HG02943 (cell line): ENCODE measurements around the gene DEDD2.

Experiments used
- ATAC-seq: cut with Tn5 transposase; IDR thresholded peaks from one replicate; pipeline ENCODE4 v1.9.1; 2021; ENCODE audit warnings: mild to moderate bottlenecking, low read depth, moderate library complexity; ENCODE audit not compliant: unreplicated experiment

DEDD2 gene

DNA sequence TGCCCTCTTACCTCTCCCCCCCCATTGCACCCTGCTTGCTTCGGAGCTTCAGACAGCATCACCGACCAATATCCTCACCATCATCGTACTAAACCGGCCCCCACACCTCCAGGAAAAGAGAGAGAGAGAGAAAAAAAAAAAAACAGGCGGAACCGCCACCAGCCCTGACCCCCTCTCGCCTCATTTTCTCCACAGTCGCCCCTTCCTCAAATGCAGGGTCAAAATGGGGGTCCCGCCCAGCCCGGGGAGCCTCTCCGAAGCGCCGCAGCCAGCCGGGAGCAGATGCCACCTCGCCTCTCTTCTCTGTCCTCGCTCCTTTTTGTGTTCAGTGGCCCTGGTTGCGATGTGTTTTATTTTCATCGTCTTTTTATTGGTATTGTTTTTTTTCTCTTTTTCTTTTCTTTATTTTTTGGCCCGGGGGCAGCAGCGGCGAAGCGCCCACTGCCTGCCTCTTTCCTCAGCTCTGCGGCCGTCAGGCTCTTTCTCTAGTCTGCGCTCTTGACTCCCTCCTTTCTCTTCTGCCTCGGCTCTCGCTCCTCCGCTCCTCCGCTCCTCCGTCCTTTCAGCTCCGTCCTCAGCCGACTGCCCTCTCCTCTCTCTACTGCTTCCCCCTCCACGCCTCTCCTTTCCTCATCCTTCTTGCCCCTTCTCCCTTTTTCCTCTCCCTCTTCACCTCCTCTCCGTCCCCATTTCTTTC, 41.4 kb downstream of the DEDD2 start:
- ATAC-seq = no peak

- no peak for ATAC-seq
These were observed 42.3 kb downstream of the DEDD2 start for GRCh38 chr19:42174958-42175734.

- no peak for ATAC-seq
These were observed 43.3 kb downstream of the DEDD2 start for GRCh38 chr19:42174188-42174587.

GRCh38 chr19:42173695-42174094, 43.8 kb downstream of the DEDD2 start:
- ATAC-seq = no peak

DNA sequence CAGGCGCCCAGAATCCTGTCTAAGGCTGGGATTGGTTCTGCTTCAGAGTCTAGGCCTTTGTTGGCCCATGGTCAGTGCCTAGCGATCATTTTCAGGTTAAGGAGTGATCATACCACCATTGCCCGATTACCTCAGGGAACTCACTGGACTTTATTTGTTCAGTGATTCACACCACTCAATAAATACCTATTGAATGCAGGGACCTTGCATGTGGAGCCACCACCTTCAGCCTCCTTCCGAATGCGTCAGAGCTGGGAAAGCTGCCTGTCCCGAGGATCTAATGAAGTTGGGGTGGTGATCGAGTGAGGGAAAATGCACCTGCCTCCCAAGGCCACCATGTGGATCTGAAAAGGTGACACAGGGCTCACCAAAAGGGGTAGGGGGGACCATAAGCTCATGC, 45.2 kb downstream of the DEDD2 start:
- ATAC-seq = no peak

GRCh38 chr19:42170715-42171114, 46.8 kb downstream of the DEDD2 start:
- ATAC-seq = no peak

- ATAC-seq = no peak
These were observed 47.7 kb downstream of the DEDD2 start for GRCh38 chr19:42169486-42170413.

DNA sequence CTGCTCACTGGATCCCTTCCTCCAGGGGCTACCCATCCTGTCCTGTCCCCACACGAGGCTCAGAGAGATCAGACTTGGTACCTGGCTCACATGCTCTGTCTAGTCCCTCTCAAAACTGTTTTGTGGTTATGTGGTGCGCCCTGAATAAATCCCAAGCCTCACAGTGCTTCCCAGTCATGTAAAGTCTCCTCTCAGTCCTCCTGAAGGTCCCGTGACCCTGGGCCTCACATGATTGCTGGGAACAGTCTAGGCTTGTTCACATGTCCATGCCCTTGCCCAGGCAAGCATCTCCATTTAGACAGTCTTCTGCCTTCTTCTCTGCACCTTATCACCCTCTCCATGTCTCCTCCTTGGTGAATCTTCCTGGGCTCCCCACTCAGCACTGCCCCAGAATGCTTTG, 49.3 kb downstream of the DEDD2 start:
- no peak for ATAC-seq

DNA sequence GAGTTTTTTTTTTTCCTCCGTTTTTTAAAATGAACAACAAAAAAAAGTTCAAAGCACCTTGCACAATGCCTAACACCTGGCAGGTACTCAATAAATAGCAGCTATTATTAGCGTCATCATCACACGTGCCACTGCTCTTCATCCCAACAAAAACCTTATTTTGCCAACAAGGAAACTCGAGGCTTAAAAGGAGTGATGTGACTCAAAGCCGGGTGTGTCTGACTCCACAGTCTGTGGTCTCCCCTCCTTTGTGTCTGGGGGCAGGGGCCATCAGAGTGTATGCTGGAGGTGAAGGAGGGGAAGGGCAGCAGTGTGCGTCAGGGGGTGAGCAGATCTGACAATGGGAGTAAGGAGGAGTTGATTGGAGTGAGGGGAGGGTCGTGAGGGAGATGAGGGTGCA, 51.2 kb downstream of the DEDD2 start:
- ATAC-seq = no peak

- no peak for ATAC-seq
These were observed 52.3 kb downstream of the DEDD2 start for GRCh38 chr19:42165146-42165545.

DNA sequence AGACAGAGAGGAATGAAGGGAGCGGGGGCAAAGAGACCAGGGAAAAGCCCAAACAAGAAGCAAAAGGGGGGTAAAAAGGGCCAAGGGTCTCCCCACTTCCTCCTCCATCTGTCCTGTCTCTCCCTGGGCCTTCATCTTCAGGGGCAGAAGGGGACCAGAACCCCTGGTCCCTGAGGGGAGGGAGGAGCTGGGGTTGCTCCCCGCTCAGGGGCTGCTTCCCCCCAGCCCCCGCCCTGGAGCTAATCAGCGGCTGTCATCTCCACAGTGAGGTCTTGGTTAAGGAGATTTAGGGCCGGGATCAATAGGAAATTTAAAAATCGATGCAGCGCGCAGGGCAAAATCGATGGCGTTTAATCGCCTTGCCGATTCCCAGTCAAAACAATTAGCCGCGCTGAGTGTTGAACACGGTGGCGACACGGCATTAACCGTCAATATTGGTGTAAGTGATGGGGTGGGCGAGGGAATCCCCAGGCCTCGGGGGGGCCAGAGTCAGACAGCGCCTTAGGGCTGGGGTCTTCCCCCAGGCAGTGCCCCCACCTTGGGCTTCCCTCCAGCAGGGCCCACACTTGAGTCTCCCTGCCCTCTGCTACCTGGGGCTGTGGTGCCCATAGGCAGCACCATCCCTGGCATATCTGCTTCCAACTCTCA, 55.7 kb downstream of the DEDD2 start:
- ATAC-seq = no peak

- ATAC-seq = no peak
These were observed 57.5 kb downstream of the DEDD2 start for GRCh38 chr19:42159942-42160341.

DNA sequence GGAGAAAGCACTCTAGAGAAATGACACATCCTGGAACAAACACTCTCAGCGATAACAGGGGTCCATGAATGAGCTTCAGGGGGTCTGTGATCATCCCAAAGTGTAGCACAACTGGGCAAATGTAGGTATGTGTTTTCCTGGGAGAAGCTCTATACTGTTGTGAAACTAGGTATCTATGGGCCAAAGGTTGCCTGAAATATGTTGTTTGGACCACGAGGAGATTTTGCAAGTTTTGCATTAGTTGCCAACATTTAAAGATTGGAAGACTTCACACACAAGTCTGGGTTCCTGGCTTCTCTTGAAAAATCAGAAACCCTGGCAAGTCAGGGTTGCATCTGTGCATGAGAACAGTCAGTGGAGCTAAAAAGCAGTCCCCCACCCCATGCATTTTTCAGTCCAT, 58.6 kb downstream of the DEDD2 start:
- ATAC-seq = no peak

GRCh38 chr19:42156571-42156970, 60.9 kb downstream of the DEDD2 start:
- ATAC-seq = no peak

DNA sequence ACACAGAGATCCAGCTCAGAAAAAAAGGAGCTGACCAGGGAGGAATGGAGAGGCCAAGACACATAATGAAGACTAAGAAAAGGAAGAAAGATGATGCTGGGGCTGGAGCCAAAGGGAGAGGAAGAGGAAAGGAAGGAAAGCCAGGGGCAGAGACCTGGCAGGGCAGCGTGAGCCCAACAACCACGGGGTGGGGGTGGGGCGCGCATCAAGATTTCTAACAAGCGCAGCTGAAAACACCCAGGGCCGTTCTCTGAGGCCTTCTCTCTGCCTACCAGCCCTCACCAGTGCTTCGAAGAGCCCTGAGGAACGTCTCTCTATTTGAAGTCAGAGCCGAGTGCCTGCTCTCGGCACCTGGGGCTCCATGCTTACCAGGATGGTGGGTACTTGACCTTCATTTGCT, 61.7 kb downstream of the DEDD2 start:
- no peak for ATAC-seq

GRCh38 chr19:42154471-42155323, 62.8 kb downstream of the DEDD2 start:
- ATAC-seq = no peak

- no peak for ATAC-seq
These were observed 63.6 kb downstream of the DEDD2 start for GRCh38 chr19:42153672-42154433.

- no peak for ATAC-seq
These were observed 64.4 kb downstream of the DEDD2 start for GRCh38 chr19:42152910-42153671.
